HG03457 (cell line): Measurements from ENCODE around the gene VGLL3.
"Not testable (repeated sequence)": the region's sequence is repeated elsewhere in the genome, so short reads cannot be mapped to it uniquely, and the experiment has no call there.

ENCODE experiments used
- ATAC-seq: cut with Tn5 transposase; IDR thresholded peaks from one replicate; pipeline ENCODE4 v1.9.1; 2021; ENCODE audit warnings: moderate number of reproducible peaks; ENCODE audit not compliant: unreplicated experiment

VGLL3 gene

GRCh38 chr3:86990734-86991481 is at the start of gene VGLL3:
TSS of gene VGLL3 (minus strand) at chr3:86991149. CDS start at chr3:86990743, 406 bp downstream.
- ATAC-seq, result no peak

- ATAC-seq, result no peak
Measured at GRCh38 chr3:87037652-87038051, 46.7 kb upstream of the VGLL3 start.

- no peak for ATAC-seq
Measured at GRCh38 chr3:87036671-87037070, 45.7 kb upstream of the VGLL3 start.

GRCh38 chr3:87035339-87035738 is 44.4 kb upstream of the VGLL3 start:
- no peak for ATAC-seq

GRCh38 chr3:87033205-87033604 is 42.3 kb upstream of the VGLL3 start:
- no peak for ATAC-seq

- ATAC-seq, result no peak
Measured at GRCh38 chr3:87025661-87026645, 35.0 kb upstream of the VGLL3 start.

- ATAC-seq, result not testable (repeated sequence)
Measured at GRCh38 chr3:87017370-87017769, 26.4 kb upstream of the VGLL3 start.

GRCh38 chr3:87009271-87009670 is 18.3 kb upstream of the VGLL3 start:
- ATAC-seq, result no peak

GRCh38 chr3:87006844-87007439 is 16.0 kb upstream of the VGLL3 start:
- no peak for ATAC-seq

- ATAC-seq, result no peak
Measured at GRCh38 chr3:87004883-87005282, 13.9 kb upstream of the VGLL3 start.

- no peak for ATAC-seq
Measured at GRCh38 chr3:87002346-87002745, 11.4 kb upstream of the VGLL3 start.

GRCh38 chr3:87001473-87002098 is 10.6 kb upstream of the VGLL3 start:
- ATAC-seq, result no peak

GRCh38 chr3:87000940-87001339 is 10.0 kb upstream of the VGLL3 start:
- no peak for ATAC-seq

- no peak for ATAC-seq
Measured at GRCh38 chr3:86998569-86998968, 7.6 kb upstream of the VGLL3 start.

- no peak for ATAC-seq
Measured at GRCh38 chr3:86996261-86996955, 5.5 kb upstream of the VGLL3 start.

- ATAC-seq, result no peak
Measured at GRCh38 chr3:86995537-86995936, 4.6 kb upstream of the VGLL3 start.

- no peak for ATAC-seq
Measured at GRCh38 chr3:86993704-86994103, 2.8 kb upstream of the VGLL3 start.

- ATAC-seq, result no peak
Measured at GRCh38 chr3:86991840-86992435, 989 bp upstream of the VGLL3 start.

GRCh38 chr3:86991482-86991815 is 500 bp upstream of the VGLL3 start:
- ATAC-seq, result no peak
